Thoracic aorta endothelial cell (primary cell): ENCODE data around the gene ZBTB34. TPM values are rescaled to one million over a fixed set of nuclear protein-coding genes. Genes with fewer than 3 reads are reported as not detected.

ENCODE experiments used
- total RNA-seq: library from RNA; depleted of rRNA; stranded (reverse); fragments of >200 nt; gene quantifications from 2 replicates; pipeline ENCODE4 v1.2.3, GENCODE V29; 2012

Gene ZBTB34, protein sequence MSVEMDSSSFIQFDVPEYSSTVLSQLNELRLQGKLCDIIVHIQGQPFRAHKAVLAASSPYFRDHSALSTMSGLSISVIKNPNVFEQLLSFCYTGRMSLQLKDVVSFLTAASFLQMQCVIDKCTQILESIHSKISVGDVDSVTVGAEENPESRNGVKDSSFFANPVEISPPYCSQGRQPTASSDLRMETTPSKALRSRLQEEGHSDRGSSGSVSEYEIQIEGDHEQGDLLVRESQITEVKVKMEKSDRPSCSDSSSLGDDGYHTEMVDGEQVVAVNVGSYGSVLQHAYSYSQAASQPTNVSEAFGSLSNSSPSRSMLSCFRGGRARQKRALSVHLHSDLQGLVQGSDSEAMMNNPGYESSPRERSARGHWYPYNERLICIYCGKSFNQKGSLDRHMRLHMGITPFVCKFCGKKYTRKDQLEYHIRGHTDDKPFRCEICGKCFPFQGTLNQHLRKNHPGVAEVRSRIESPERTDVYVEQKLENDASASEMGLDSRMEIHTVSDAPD
- total RNA-seq = 12.9 and 13.6 TPM in 2 replicates

DNA sequence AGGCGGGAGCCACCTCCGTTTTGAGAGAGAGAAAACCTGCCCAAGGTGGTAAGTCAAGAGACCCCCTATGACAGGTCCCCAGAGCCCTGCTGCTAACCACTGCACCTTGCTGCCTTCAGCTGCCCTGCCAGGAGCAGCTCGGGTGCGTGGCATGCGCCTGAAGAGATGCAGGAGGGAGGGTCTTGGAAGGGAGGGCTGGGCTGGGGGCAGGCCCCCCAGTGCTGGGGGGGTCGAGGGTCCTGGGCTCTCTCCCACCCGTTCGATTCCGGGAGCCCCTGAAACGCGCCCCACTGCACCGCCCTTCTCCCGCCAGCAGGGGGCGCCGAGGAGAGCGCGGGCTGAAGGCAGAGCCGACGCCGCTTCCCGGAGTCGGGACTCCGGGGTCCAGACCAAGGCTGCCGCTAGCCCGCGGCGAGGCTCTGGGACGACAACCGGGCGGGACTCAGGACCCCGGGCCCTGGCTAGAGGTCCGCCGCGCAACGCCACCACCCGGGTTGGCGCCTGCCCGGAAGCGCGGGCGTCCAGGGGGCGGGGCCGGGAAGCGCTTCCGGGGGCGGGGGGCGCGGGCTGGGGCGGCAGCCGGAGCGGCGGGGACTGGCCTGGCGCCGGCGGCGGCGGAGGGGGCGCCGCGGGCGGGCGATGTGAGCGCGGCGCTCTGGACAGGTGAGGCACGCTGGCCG lies at the start of gene ZBTB34:
Gene ZBTB34, plus strand, starts transcription at position 563 of the 680 bp plus-strand sequence. CDS start 18,761 bp downstream, outside the sequence.

DNA sequence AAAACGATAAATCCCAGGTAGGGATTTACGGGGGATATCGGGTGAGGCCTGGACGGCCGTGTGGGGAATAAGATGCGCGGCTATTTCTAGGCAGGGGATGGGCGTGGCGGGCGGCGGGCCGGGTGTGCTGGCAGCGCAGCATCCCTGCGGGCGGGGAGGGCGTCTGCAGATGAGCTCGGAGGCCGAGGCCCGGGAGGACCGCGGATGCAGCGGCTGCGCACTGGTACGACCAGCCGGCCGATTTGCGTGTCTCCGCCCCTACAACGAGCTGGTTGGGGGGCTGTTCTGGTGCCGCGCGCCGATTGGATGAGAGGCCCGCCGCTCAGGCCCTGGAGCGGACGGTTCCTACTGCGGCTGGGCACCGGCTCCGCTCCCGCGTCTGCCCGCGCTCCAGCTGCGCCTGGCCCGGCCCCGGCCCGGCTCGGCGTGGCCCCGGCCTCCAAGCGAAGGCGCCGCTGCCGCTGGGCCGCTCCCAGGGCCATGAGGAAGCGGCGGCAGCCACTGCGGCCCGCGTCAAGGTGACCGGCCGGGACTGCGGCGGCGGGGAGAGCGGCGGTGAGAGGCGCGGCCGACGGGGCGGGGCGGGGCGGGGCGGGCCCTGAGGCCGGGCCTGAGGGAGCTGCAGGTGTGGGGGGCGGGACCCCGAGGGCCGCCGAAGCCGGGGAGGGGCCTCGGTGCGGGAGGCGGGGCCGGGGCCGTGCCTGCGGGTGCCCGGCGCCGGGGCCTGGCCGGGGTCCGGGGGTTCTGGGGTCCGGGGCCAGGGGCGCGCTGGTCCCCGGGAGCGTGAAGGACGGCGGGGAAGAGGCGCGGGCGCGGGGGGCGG lies 54.2 kb downstream of the ZBTB34 start, which contains the start of gene RALGPS1:
Gene RALGPS1, plus strand, starts transcription at position 325 of the 823 bp plus-strand sequence. CDS start 47,508 bp downstream, outside the sequence.

Other genes with a start within 250 kb of the ZBTB34 start
- gene LMX1B, start 246.7 kb upstream of the ZBTB34 start, total RNA-seq = not detected in 2 replicates
- gene ZBTB43, start 55.6 kb upstream of the ZBTB34 start, total RNA-seq = 9.4 and 9.5 TPM in 2 replicates
- gene RALGPS1, start 54.1 kb downstream of the ZBTB34 start, total RNA-seq = 3.7 TPM in 2 replicates